A549 (cell line): ENCODE measurements around the gene SIGLEC8. TPM values are rescaled to one million over a fixed set of nuclear protein-coding genes. Genes with fewer than 3 reads are reported as not detected.
"Not testable (repeated sequence)": the region's sequence is repeated elsewhere in the genome, so short reads cannot be mapped to it uniquely, and the experiment has no call there.

ENCODE experiments used
- ATAC-seq, 2 experiments: fragments of 200-7000 bp in 1 of 2; fragments of >200 bp in 1 of 2; cut with Nextera tagmentation in 1 of 2; cut with Tn5 transposase in 1 of 2; 3 replicates each; pipeline versions ENCODE4 v1.8.0 to v1.9.1; 2018 to 2020; ENCODE audit warnings: mild to moderate bottlenecking in 1 of 2, moderate library complexity in 1 of 2
- CTCF ChIA-PET: fragments of 300-600 bp; sonication (Branson Sonifier 250); formaldehyde crosslinking; extraction: SDS; loops from one replicate; lab custom pipeline; 2021; ENCODE audit warnings: antibody characterized with exemption, inconsistent platforms; lab: Yijun Ruan, JAX
- POLR2A ChIA-PET: fragments of 350-600 bp; formaldehyde crosslinking; extraction: SDS; loops from one replicate; lab custom pipeline; 2021; ENCODE audit warnings: antibody characterized with exemption, inconsistent platforms; lab: Yijun Ruan, JAX
- DNase-seq, 2 experiments: peaks; one replicate each; pipeline versions ENCODE4 v3.0.0 to v3.0.0-alpha.2; 2011 to 2016; ENCODE audit warnings: low read depth in 1 of 2, low spot score in 1 of 2
- FAIRE-seq: peaks from 2 replicates; lab custom pipeline; 2011; peaks lifted over from hg19 to GRCh38; lab: Jason Lieb, UNC
- H3K27ac ChIP-seq, 2 experiments: fragments of >200 bp; sonication (Bioruptor Twin); formaldehyde crosslinking; 3 replicates each; pipeline ENCODE4 v1.5.1; 2016 to 2017
- H3K4me1 ChIP-seq: fragments of >200 bp; sonication (Bioruptor Twin); formaldehyde crosslinking; 3 replicates; pipeline ENCODE4 v1.6.1; 2016
- H3K4me2 ChIP-seq: fragments of >200 bp; sonication (Bioruptor Twin); formaldehyde crosslinking; 3 replicates; pipeline ENCODE4 v1.6.1; 2016
- H3K4me3 ChIP-seq: fragments of >200 bp; sonication (Bioruptor Twin); formaldehyde crosslinking; 3 replicates; pipeline ENCODE4 v1.5.1; 2016
- H3K9me3 ChIP-seq: fragments of >200 bp; sonication (Bioruptor Twin); formaldehyde crosslinking; 3 replicates; pipeline ENCODE4 v1.6.1; 2016
- BCL3 ChIP-seq: fragments of >200 bp; sonication (Bioruptor Twin); formaldehyde crosslinking; IDR thresholded peaks from 3 replicates; pipeline ENCODE4 v1.6.1; 2016
- CBX2 ChIP-seq: fragments of 200-600 bp; sonication (generic); IDR thresholded peaks from 2 replicates; pipeline ENCODE4 v1.6.1; 2016; ENCODE audit warnings: low read depth, mild to moderate bottlenecking, borderline replicate concordance
- CBX8 ChIP-seq: fragments of 200-600 bp; sonication (generic); IDR thresholded peaks from 2 replicates; pipeline ENCODE4 v1.6.1; 2016
- CHD2 ChIP-seq: fragments of 150-350 bp; IDR thresholded peaks from 2 replicates; pipeline ENCODE4 v1.6.1; 2014; ENCODE audit warnings: low read length; ENCODE audit not compliant: partially characterized antibody
- EHMT2 ChIP-seq: fragments of 200-600 bp; sonication (generic); IDR thresholded peaks from 2 replicates; pipeline ENCODE4 v1.6.1; 2016; ENCODE audit warnings: antibody characterized with exemption, low read depth, mild to moderate bottlenecking, moderate library complexity
- ESRRA ChIP-seq: fragments of 150-350 bp; IDR thresholded peaks from 2 replicates; pipeline ENCODE4 v1.6.1; 2014; ENCODE audit warnings: mild to moderate bottlenecking, low read length, borderline replicate concordance
- HDAC2 ChIP-seq: fragments of 200-600 bp; sonication (generic); IDR thresholded peaks from 2 replicates; pipeline ENCODE4 v1.6.1; 2016
- HES2 ChIP-seq: fragments of >200 bp; sonication (Bioruptor Twin); formaldehyde crosslinking; IDR thresholded peaks from 2 replicates; pipeline ENCODE4 v1.6.1; 2016
- HEYL ChIP-seq: fragments of 250-450 bp; sonication (Bioruptor Pico); IDR thresholded peaks from 2 replicates; pipeline ENCODE4 v1.8.0; 2021; ENCODE audit warnings: mild to moderate bottlenecking, moderate library complexity
- HOXB13 ChIP-seq: fragments of 250-450 bp; sonication (Bioruptor Pico); IDR thresholded peaks from 2 replicates; pipeline ENCODE4 v1.5.0; 2020; ENCODE audit warnings: low read depth, mild to moderate bottlenecking, moderate library complexity
- KDM1A ChIP-seq: fragments of 200-600 bp; sonication (generic); IDR thresholded peaks from 2 replicates; pipeline ENCODE4 v1.6.1; 2016; ENCODE audit warnings: low read depth, mild to moderate bottlenecking
- NR3C1 ChIP-seq: fragments of >200 bp; sonication (Bioruptor Twin); formaldehyde crosslinking; IDR thresholded peaks from 3 replicates; pipeline ENCODE4 v1.6.1; 2017
- RAD21 ChIP-seq, 2 experiments: fragments of >200 bp in 1 of 2; sonication (Bioruptor Twin) in 1 of 2; formaldehyde crosslinking in 1 of 2; IDR thresholded peaks in 1 of 2; conservative IDR thresholded peaks in 1 of 2; 2 replicates in 1 of 2; 3 replicates in 1 of 2; pipeline ENCODE4 v1.6.1; 2012 to 2018; ENCODE audit warnings: inconsistent platforms in 1 of 2
- RFX5 ChIP-seq: fragments of 450-650 bp; IDR thresholded peaks from 2 replicates; pipeline ENCODE4 v1.7.1; 2014; ENCODE audit warnings: antibody characterized with exemption, mild to moderate bottlenecking, moderate library complexity
- RNF2 ChIP-seq: fragments of 200-600 bp; sonication (generic); IDR thresholded peaks from 2 replicates; pipeline ENCODE4 v1.6.1; 2016; ENCODE audit warnings: low read depth, mild to moderate bottlenecking, antibody characterized with exemption, moderate library complexity, borderline replicate concordance
- SMC3 ChIP-seq: fragments of >200 bp; sonication (Bioruptor Twin); formaldehyde crosslinking; IDR thresholded peaks from 3 replicates; pipeline ENCODE4 v1.6.1; 2018; ENCODE audit warnings: inconsistent platforms
- SREBF2 ChIP-seq: fragments of 450-650 bp; IDR thresholded peaks from 2 replicates; pipeline ENCODE4 v1.6.1; 2014; ENCODE audit warnings: mild to moderate bottlenecking, moderate library complexity
- ZFP36 ChIP-seq: fragments of 450-650 bp; IDR thresholded peaks from 2 replicates; pipeline ENCODE4 v1.6.1; 2014; ENCODE audit warnings: borderline replicate concordance; ENCODE audit not compliant: partially characterized antibody
- ZNF302 ChIP-seq: fragments of 250-450 bp; sonication (Bioruptor Pico); IDR thresholded peaks from 2 replicates; pipeline ENCODE4 v1.9.0; 2021; ENCODE audit warnings: inconsistent platforms, mild to moderate bottlenecking, moderate library complexity
- ZSCAN20 ChIP-seq: fragments of 250-450 bp; sonication (Bioruptor Pico); IDR thresholded peaks from 2 replicates; pipeline ENCODE4 v1.8.0; 2022; ENCODE audit warnings: mild to moderate bottlenecking, moderate library complexity
- WGBS: methylation state at CpG from one replicate; pipeline ENCODE4 v1.1.6; 2017; ENCODE audit errors: missing lambda C conversion rate; 5-methylcytosine and 5-hydroxymethylcytosine counted together
- polyA plus RNA-seq, 4 experiments: library from polyadenylated mRNA; depleted of rRNA in 3 of 4; stranded (reverse); fragments of >200 nt; fragmentation: RNase III in 1 of 4; extraction: RNeasy Plus Mini Kit Qiagen cat#74134 plus additional on column Dnase treatment in 1 of 4; gene quantifications; 2 replicates in 3 of 4; 3 replicates in 1 of 4; pipeline ENCODE4 v1.2.3, GENCODE V29; 2011 to 2017
- TF ChIP-seq, protein P1 (sequence below): fragments of 150-350 bp; IDR thresholded peaks from 2 replicates; pipeline ENCODE4 v1.6.1; 2014; ENCODE audit warnings: low read depth, mild to moderate bottlenecking, low read length
- TF ChIP-seq, protein P2 (sequence below): fragments of 250-450 bp; sonication (Bioruptor Pico); IDR thresholded peaks from 2 replicates; pipeline ENCODE4 v1.5.0; 2021; ENCODE audit warnings: mild to moderate bottlenecking, moderate library complexity, borderline replicate concordance

SIGLEC8 gene
- polyA plus RNA-seq, 2 of the 4 experiments (the other 2 are of a cell fraction) = not detected

DNA sequence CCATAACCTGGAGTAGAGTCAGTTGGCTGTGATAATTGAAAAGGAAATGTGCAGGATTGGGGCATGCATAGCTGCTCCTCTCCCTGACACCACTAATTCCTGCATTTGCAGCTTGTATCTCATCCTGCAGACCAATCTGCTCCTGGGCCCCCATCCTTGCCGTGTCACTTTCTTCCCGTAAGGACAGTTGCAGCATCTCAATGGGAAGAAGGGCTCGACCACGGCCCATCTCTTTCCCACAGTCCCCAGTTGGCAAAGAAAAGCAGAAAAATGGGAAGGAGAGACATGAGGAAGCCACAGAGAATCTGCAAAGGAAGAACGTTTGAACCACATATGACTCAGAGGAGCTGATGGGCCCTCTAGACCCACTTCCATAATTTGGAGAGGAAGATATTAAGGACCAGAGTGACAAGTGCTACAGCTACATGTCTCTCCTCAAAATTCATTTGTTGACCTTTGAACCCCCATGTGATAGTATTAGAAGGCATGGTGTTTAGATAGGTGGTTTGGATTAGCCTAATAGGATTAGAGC, 45.1 kb upstream of the SIGLEC8 start:
- Histone ChIP-seq H3K4me2 (no peak overlapping the region), H3K4me3 (no peak overlapping the region), H3K4me1 (no peaks in the 10 kb centered on the region), H3K9me3 (peaks cover 6% of the 10 kb centered on the region), H3K27ac (no peak overlapping the region)
- CTCF ChIA-PET = interaction anchor here (2.0 to 2.4 kb wide), 2 partner anchors 12 to 82 kb away, joined by 6 to 14 read pairs; no protein-coding TSS in a partner anchor
- 12% methylated on average over 5 of the region's 5 CpGs for WGBS
- POLR2A ChIA-PET = no interaction called here
- ATAC-seq (no peak), FAIRE-seq (no peak), DNase-seq (no peak)
- TF ChIP-seq HES2 (no peak), CHD2 (no peak), RAD21 (conservative IDR thresholded peaks at IDR 0.05 in 1 of 2, IDR thresholded peaks at IDR 0.05 in 1 of 2) (no peak), NR3C1 (no peak), HEYL (CRISPR knock-in tag) (no peak), HDAC2 (no peak), RNF2 (no peak), CBX2 (no peak), ZSCAN20 (CRISPR knock-in tag) (no peak), ZFP36 (no peak), BCL3 (no peak), SREBF2 (no peak)
- TF ChIP-seq, protein P1, sequence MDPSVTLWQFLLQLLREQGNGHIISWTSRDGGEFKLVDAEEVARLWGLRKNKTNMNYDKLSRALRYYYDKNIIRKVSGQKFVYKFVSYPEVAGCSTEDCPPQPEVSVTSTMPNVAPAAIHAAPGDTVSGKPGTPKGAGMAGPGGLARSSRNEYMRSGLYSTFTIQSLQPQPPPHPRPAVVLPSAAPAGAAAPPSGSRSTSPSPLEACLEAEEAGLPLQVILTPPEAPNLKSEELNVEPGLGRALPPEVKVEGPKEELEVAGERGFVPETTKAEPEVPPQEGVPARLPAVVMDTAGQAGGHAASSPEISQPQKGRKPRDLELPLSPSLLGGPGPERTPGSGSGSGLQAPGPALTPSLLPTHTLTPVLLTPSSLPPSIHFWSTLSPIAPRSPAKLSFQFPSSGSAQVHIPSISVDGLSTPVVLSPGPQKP = no peak
- TF ChIP-seq, protein P2, sequence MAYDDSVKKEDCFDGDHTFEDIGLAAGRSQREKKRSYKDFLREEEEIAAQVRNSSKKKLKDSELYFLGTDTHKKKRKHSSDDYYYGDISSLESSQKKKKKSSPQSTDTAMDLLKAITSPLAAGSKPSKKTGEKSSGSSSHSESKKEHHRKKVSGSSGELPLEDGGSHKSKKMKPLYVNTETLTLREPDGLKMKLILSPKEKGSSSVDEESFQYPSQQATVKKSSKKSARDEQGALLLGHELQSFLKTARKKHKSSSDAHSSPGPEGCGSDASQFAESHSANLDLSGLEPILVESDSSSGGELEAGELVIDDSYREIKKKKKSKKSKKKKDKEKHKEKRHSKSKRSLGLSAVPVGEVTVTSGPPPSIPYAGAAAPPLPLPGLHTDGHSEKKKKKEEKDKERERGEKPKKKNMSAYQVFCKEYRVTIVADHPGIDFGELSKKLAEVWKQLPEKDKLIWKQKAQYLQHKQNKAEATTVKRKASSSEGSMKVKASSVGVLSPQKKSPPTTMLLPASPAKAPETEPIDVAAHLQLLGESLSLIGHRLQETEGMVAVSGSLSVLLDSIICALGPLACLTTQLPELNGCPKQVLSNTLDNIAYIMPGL (CRISPR knock-in tag) = no peak

GRCh38 chr19:51501594-51502263, 43.5 kb upstream of the SIGLEC8 start, which contains the start of gene SIGLEC12:
TSS of gene SIGLEC12 (minus strand) at chr19:51501800. CDS start at chr19:51501733, 67 bp downstream.
- Histone ChIP-seq H3K4me2 (no peak within 1 kb of the TSS), H3K4me3 (no peak within 1 kb of the TSS), H3K27ac (no peak within 1 kb of the TSS), H3K4me1 (no peaks in the 10 kb centered on the region), H3K9me3 (peaks cover 6% of the 10 kb centered on the region)
- ATAC-seq (no peak), DNase-seq (no peak), FAIRE-seq (no peak)
- POLR2A ChIA-PET = no interaction called here
- TF ChIP-seq KDM1A = no peak
- no peak for TF ChIP-seq ESRRA
- no peak for TF ChIP-seq NR3C1
- TF ChIP-seq HOXB13 (CRISPR knock-in tag) = no peak
- no peak for TF ChIP-seq ZFP36
- TF ChIP-seq SMC3 = no peak
- no peak for TF ChIP-seq CBX2
- no peak for TF ChIP-seq EHMT2
- TF ChIP-seq RFX5 = no peak
- no peak for TF ChIP-seq ZNF302
- TF ChIP-seq SREBF2 = no peak
- no peak for TF ChIP-seq CBX8
- WGBS = 27% methylated on average over 12 of the region's 12 CpGs
- CTCF ChIA-PET = interaction anchor here (2.4 kb wide), 1 partner anchor 13 kb away, joined by 14 read pairs; no protein-coding TSS in a partner anchor

DNA sequence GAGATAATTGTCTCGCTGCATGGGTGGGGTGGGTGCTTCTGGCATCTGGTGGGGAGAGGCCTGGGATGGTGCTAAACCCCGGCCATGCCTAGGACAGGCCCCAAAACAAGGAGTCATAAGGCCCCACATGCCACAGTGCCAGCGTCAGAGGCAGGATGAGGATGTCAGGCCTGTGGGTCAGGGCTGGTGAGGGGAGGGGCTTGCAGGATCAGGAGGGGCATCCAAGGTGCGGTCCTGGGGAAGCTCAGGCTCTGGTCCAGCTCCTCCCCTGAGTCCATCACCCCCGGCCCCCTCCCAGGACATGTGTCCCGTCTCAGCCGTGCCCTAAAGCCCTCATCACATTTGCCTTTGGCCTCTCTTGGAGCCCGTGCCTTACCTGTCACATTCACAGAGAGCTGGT, 42.7 kb upstream of the SIGLEC8 start:
- 6% methylated on average over 6 of the region's 8 CpGs for WGBS
- H3K9me3 ChIP-seq, POLR2A ChIA-PET, H3K4me1 ChIP-seq, H3K4me3 ChIP-seq, H3K4me2 ChIP-seq, H3K27ac ChIP-seq, CTCF ChIA-PET, FAIRE-seq, ATAC-seq, DNase-seq: not testable (repeated sequence)
